Stimulated activated CD8-positive, alpha-beta memory T cell treated with anti-CD3 and anti-CD28 coated beads, Interleukin-7, amount 100 ng/mL, for 4 hours (primary cell): ENCODE measurements around the gene TTN.
"Not testable (repeated sequence)": the region's sequence is repeated elsewhere in the genome, so short reads cannot be mapped to it uniquely, and the experiment has no call there.

Source experiments
- DNase-seq, 2 donors: peaks; one replicate each; pipeline ENCODE4 v3.0.0-alpha.2; 2020; ENCODE audit warnings: low read depth in 2 of 2

TTN gene

DNA sequence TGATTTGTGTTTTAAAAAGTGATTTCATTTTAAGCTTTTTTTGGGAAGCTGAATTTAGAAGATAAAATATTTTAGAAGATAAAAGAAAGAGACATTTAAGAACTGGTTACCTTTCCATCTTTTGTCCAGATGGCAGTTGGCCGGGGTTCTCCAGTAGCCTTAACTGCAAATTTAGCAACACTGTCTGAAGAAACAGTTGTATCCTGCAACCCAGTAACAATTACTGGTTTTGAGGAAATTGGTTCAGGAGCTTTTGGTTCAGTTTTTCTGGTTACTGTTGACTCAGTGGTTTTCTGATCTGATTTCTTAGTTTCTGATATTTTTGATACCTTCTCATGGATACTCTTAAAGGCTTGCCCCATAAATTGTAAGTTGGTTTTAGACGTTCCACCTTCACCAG lies 277.1 kb downstream of the TTN start:
- no peak for DNase-seq

DNA sequence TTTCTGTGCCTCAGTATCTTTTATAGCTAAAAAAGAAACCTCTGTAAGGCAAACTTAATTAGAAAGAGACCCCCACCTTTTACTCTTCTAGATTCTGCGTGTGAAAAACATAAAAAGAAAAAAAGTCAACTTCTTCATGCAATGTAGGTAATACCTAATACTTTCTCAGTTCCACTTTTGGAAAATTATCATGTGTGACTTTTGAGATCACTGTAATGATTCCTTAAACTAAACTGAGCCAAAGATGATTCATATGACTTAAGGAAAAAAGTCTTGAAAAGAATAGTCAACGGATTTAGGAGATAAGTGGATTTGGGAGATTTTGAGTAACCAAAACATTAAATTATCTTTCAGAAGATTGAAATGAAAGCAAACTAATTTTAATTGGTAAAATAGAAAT lies 278.0 kb downstream of the TTN start:
- DNase-seq: no peak

DNA sequence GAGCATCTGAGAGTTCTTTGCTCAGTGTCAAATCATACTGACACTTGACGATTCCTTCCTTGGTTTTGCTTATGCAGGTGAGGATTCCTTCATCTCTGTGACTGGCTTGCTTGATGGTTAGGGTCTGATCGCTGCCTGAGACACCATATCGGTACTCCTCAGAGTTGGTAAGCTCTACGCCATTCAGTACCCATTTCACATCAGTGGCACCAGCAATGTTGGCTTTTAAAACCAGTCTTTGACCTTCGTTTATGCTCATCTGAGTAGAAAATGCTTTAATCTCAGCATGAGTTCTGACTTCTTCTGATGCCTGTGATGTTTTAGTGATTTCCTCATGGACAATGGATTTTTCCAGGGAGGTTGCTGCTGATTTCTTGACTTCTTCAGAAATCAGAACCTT lies 278.6 kb downstream of the TTN start:
- no peak for DNase-seq

DNA sequence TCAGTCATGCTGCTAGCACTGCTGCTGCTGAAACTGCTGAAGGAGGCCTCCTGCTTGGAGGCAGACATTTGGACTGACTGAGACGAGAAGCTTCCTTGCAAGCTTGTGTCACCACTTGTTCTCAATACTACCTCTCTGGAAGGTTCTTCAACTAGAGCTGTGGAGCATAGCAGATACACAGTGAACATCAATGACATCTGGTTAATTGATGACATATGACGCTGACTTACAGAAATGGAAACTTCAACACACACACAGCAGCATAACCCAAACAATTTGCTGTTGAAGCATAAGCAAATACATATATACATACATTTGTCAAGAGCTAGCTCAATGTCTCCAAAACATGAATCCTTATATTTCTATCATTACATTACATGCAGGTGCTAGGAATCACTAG lies 279.6 kb downstream of the TTN start:
- DNase-seq: no peak

DNA sequence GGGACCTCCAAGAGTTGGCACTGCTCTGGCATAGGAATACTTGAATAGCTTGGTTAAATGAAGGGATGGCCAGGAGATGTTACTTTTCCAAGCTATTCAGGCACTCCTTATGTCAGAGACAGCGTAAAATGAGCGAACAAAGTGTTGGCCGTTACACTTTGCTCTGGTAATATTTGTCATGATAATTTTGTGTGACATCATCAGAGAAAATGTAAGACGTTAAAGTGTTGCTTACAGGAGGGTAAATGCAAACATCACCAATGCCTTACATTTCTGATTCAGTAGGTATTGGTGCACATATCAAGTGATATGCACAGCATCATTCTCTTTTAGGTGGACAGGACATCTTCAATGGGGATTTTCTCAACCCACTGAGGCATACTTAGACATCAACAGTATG lies 281.0 kb downstream of the TTN start:
- DNase-seq: no peak

DNA sequence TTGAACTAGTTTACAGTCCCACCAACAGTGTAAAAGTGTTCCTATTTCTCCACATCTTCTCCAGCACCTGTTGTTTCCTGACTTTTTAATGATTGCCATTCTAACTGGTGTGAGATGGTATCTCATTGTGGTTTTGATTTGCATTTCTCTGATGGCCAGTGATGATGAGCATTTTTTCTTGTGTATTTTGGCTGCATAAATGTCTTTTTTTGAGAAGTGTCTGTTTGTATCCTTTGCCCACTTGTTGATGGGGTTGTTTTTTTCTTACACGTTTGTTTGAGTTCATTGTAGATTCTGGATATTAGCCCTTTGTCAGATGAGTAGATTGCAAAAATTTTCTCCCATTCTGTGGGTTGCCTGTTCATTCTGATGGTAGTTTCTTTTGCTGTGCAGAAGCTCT lies 281.8 kb downstream of the TTN start:
- not testable (repeated sequence) for DNase-seq

DNA sequence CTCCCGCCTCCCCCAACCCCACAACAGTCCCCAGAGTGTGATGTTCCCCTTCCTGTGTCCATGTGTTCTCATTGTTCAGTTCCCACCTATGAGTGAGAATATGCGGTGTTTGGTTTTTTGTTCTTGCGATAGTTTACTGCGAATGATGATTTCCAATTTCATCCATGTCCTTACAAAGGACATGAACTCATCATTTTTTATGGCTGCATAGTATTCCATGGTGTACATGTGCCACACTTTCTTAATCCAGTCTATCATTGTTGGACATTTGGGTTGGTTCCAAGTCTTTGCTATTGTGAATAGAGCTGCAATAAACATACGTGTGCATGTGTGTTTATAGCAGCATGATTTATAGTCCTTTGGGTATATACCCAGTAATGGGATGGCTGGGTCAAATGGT lies 282.2 kb downstream of the TTN start:
- not testable (repeated sequence) for DNase-seq

DNA sequence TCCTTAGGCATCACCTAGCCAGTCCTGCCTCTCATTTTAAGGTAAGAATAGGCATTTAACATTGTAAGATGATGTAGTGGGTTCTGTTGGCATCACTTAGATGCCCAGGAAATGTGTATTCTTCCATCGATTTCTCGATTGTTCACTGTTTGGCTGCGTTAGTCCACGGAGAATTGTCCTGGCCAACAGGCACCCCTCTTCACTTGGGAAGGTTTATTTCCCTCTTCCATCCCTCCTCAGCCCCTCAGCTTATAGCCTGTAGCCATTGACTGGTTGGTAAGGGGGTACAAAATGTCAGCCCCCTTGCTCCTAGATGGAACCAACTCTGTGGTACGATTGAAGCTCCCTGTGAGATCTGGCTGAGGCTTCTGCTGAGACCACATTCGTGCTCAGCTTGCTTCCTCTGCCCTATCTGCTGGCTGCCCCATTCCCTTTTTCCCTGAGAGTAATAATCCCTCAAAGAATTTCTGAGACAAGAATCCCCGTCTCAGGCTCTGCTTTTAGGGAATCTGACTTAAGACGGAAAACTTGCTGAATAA lies 283.6 kb downstream of the TTN start:
- no peak for DNase-seq

DNA sequence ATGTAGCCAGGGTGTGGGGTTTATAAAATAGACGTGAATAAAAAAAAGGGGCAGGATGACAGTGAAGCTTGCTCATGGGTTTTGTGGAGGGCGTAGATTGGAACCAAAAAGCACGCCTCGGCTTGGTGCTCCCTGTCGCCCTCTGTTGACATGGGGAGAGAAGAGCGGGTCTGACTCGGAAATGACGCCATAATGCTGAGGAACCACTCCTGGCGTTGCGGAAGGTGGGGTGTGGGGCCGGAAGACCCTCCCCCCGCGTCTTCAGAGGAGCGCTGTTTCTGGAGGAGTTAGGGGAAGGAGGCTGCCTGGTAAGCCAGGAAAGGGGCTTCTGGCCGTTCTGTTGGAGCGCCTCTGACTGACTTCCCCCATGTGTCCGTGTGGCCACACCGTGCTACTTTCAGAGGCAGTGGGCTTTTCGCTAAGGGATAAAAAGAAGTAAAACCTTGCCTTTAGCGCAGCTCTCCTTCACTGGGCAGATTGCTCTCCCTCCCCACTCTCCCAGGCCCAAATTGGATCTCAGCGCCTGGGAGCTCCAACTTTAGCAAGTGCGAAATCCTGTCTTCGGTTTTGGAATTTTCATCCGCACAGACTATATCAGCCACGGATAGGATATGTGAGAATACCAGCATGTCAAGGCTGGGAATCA lies 284.1 kb downstream of the TTN start:
- peak; percentile 71 to 77 for DNase-seq

DNA sequence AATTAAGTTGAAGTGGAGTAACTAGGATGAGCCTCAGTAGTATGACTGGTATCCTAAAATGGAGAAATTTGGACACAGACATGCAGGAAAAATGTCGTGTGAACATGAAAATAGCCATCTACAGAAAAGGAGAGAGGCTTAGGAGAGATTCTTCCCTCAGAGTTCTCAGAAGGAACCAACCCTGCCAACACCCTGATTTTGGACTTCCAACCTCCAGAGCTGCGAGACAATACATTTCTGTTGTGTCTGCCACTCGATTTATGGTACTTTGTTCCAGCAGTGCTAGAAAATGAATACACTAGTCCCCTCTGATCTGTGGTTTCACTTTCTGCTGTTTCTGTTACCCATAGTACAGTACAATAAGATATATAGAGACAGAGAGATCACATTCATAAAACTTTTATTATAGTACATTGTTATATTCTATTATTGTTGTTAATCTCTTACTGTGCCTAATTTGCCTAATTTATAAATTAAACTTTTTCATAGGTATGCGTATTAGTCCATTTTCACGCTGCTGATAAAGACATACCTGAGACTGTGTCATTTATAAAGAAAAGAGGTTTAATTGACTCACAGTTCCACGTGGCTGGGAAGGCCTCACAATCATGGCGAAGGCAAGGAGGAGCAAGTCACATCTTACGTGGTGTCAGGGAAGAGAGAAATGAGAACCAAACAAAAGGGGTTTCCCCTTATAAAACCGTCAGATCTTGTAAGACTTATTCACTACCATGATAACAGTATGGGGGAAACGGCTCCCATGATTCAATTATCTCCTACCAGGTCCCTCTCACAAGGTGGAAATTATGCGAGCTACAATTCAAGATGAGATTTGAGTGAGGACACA lies 285.7 kb downstream of the TTN start:
- no peak for DNase-seq

DNA sequence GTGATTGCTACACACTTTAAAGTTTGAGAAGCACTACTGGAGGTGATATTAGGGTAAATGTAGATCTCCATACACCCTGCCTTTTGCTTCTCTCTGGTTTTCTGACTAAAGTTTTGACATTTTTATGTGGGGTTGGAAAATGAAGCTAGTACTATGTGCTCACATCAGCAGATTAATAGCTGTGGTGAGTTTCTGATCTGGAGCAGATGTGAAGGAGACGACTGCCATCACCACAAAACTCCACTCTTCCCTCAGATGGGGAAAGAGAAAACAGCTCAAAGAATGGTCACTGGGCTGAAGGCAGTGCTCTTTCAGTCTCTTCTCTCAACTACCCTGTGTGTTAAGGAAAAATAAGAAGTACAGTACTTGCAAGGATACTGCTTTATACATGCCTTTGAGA lies 289.7 kb downstream of the TTN start:
- no peak for DNase-seq

DNA sequence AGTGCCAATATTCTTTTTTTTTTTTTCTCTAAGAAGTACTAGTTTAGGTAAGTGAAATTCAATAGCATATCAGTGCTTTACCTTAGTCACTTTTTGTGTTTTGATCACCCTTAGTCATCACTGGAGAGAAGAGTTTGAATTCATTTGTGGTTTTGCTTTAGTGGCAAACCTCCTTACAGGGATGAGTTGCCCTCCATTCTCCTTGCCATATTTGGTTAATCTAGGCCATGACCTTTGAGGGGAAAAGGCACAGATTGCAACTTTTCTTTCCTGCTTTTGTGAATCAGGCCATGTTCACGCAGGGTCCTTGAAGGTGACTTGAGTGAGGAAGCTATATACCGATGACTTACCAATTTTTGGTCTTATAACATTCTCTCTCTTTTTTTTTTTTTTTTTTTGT lies 292.6 kb downstream of the TTN start:
- no peak for DNase-seq

DNA sequence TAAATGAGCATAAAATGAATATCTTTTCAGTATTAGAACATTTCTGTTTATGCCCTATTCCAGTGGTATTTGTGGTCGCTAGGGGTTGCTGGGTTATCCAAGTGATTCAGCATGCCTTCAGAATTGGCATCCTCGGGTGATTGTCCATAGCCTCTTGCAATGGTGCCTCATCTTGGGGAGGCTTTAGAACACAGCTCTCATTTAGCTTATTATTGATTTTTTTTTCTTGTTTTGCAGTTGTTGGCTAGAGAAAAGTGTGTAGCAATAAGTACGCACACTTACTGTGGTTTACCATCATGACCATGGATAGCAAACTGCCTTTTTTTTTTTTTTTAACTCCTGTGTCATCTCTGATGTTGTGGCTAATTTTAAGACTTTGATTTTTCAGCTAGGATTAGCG lies 293.3 kb downstream of the TTN start:
- no peak for DNase-seq

DNA sequence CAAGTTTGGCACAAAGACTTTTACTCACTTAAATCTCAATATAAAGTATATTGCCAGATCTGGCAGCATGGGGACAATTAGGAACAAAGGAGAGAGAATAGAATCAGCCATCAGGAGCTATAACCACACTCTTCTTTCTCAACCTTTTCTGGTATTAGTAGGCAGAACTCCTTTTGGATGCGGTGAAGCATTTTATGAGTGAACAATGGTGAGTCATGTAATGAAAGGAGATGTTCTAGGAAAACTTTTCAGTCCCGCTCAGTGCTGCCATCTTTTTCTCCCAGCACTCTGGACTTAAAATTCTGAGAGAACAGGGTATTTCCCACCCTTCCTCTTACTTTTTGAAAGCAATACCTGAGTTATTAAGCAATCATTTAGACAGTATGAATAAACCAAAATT lies 294.7 kb downstream of the TTN start:
- DNase-seq: no peak

DNA sequence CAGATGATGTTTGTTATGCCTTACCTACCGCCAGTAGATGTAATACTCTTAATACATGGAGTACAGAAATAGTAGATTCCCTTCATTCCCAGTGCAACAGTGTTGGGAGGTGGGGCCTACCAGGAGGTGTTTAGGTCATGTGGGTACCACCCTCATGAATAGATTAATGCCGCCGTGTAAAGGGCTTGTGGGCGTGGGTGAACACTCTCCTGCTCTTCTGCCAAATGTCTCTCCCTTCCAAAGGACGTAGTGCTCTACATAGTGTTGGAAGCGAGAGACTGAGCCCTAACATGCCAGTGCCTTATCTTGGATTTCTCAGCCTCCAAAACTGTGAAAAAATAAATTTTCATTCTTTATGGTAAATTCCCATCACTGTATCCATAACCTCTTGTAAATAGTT lies 296.8 kb downstream of the TTN start:
- no peak for DNase-seq

DNA sequence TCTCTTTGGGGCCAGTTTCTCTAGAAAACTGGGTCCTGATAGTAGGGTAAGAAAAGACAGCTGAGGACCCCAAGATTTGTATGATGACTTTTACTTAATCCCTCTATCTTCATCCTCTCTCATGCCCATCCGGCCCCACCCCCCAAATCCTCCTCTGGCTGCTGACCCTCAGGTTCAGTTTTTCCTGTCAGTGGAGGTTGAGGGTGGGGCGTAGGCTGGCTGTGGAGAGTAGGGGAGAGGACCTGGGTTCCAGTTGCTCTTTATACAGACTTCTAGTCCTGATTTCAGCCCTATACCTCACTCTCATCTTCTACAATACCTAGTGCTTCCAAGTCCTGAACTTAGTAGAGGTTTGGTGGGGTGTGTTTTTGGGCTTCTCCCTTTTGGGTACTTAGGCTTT lies 298.6 kb downstream of the TTN start:
- no peak for DNase-seq

DNA sequence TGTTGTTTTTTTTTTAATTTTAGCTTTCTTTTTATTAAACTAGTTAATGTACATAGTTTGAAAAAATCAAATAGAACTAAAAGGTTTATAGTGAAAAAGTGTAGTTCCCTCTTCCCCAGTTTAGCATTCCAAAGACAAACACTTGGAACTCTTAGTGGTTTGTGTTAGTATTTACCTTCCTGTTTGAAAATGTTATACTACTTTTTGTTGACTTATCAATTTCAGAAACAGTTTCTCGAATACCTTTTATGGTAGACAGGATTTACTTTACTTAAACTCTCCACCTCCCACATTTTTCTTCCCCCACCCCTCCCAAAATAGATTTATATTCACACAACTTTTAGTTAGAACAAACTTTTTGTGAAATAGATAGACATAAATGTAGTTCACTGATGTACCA lies 300.3 kb downstream of the TTN start:
- no peak for DNase-seq

DNA sequence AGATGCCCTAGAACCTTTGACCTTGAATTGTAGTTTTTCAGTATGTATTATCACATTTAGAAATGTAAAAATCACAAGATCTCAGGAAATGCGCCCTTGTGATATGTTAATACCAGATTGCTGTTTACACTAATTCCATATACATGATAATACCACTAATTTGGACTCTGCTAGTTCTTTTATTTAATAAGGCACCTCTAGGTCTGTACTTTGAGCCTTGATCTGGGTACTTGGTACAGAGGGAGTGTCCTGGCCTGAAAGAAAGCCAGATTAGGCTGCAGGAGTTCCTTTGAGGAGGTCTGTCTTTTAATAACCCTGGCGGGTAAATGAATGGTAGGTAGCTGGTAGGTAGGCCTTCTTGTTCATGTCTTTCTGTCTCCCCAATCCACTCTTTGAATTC lies 300.7 kb downstream of the TTN start:
- no peak for DNase-seq

DNA sequence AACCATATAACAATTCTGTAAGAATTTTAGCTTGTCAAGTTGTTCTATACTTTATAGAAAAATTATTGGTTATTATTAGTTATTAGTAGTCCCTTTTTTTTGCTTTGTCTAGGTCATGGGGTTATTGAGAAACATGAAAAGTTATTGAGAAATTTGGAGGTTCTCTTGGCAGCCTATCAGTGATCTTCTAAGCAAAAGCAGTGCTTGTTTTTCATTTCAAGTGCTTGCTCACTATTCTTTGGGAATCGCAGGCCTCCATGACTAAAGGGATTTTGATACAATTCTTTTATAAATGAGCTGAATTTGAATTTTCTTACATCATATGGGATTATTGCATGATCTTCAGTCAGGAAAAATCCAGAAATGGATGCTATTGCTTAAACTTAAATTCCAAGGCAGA lies 301.1 kb downstream of the TTN start:
- no peak for DNase-seq

DNA sequence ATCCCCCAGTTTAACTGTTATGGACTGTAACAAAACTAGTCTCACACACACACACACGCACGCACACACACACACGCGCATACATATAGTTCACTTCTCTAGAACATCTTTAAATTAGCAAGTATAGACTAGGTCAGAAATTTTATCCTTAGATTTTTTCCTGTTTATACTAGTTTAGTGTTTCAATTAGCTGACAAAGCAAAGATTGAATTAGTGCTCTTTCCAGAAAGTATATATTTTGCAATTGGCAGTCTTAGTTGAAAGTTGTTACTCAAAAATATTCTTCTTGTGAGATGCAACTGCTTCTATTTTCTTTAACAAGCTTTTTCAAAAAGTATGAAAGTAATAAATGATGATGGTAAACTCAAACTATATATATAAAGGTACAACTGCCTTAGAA lies 304.5 kb downstream of the TTN start:
- DNase-seq: no peak

DNA sequence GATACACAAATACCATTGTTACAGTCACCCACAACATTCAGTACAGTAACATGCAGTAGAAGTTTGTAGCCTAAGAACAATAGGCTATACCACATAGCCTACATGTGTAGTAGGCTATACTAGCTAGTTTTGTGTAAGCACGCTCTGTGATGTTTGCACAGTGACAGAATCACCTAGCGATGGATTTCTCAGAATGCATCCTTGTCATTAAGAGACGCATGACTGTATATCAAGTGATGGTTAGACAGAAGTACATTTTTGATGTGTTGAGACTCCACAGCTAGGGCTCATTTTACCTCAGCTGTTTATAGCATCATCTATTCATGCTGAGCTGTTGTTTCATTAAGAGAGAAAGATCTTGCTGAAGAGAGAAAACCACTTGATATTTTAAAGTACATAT lies 307.6 kb downstream of the TTN start:
- no peak for DNase-seq

DNA sequence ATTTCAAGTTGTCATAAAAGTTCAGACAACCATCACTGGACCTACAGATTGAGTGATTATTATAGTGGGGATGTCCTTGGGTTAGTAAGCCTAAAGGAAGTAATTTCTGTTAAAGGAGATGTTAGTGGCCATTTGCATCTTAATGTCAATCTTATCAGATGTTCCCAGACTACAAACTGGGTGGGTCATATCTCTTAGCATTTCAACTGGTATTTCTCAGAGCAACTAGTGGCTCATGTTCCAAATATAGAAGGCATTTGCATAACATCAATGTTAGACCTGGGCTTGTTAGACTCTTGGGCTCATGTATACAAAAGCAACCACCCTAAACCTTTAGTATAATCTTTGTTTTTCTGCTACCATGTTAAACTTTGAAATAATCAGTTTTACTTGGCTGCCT lies 309.1 kb downstream of the TTN start:
- no peak for DNase-seq

DNA sequence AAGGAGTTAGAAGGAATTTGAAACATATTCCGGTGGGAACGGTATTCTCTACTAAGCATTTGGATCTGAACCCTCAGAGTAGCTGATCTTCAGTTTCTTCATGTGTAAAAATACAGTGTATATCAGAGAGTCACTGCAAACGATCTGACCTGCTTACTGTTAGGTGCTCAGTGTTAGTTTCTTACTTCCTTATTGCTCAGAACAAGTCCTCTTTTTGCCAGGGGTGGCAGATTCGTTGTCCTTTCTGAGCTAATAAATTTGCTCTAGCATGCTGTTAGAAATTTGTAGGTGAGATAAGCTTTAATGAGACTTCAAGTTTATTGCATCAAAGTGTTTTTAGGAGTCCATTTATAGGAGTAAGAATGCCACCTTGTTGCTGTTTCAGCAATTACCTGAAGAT lies 311.2 kb downstream of the TTN start:
- no peak for DNase-seq
